Calu3 (cell line): ENCODE measurements around the gene LINGO4. TPM values are rescaled to one million over a fixed set of nuclear protein-coding genes. Genes with fewer than 3 reads are reported as not detected.

Source experiments
- Bru-seq: library from RNA; stranded (reverse); fragments of 400-500 nt; gene quantifications from one replicate; lab custom pipeline; 2021; lab: Mats Ljungman, UMichigan
- BruChase-seq, 2 experiments: library from RNA; stranded (reverse); fragments of 400-500 nt; gene quantifications; one replicate each; lab custom pipeline; 2021; lab: Mats Ljungman, UMichigan
- BruUV-seq: library from RNA; stranded (reverse); fragments of 400-500 nt; replicated peaks from 2 replicates; lab custom pipeline; 2021; lab: Mats Ljungman, UMichigan
- CTCF ChIA-PET: fragments of 300-600 bp; sonication (Branson Sonifier 250); formaldehyde crosslinking; loops from one replicate; lab custom pipeline; 2022; ENCODE audit warnings: antibody characterized with exemption; lab: Charles Lee
- DNase-seq: peaks from one replicate; pipeline ENCODE4 v3.0.0; 2022
- H3K27ac Mint-ChIP-seq: one replicate; pipeline ENCODE4 v1.8.0; 2022; ENCODE audit warnings: mixed read lengths; ENCODE audit not compliant: unreplicated experiment
- H3K27me3 Mint-ChIP-seq: one replicate; pipeline ENCODE4 v1.8.0; 2022; ENCODE audit warnings: mixed read lengths; ENCODE audit not compliant: unreplicated experiment
- H3K36me3 Mint-ChIP-seq: one replicate; pipeline ENCODE4 v1.8.0; 2022; ENCODE audit warnings: mild to moderate bottlenecking, moderate library complexity, mixed read lengths; ENCODE audit not compliant: insufficient read depth, unreplicated experiment
- H3K4me1 Mint-ChIP-seq: one replicate; pipeline ENCODE4 v1.8.0; 2022; ENCODE audit warnings: mild to moderate bottlenecking, low read depth, mixed read lengths; ENCODE audit not compliant: unreplicated experiment
- H3K4me3 Mint-ChIP-seq: one replicate; pipeline ENCODE4 v1.8.0; 2022; ENCODE audit warnings: mild to moderate bottlenecking, low read depth, moderate library complexity, mixed read lengths; ENCODE audit not compliant: unreplicated experiment
- H3K9me3 Mint-ChIP-seq: one replicate; pipeline ENCODE4 v1.8.0; 2022; ENCODE audit warnings: low read depth, mixed read lengths; ENCODE audit not compliant: unreplicated experiment
- CTCF ChIP-seq: fragments of 200-600 bp; IDR thresholded peaks from one replicate; pipeline ENCODE4 v1.8.0; 2022; ENCODE audit warnings: antibody characterized with exemption; ENCODE audit not compliant: unreplicated experiment
- intact Hi-C: fragments of 100-400 bp; cut with micrococcal nuclease; formaldehyde crosslinking; loops from one replicate; pipeline ENCODE4 v1.10.0; 2022; ENCODE audit not compliant: unreplicated experiment
- long read RNA-seq: library from polyadenylated mRNA; stranded (forward); transcript quantifications from one replicate; pipeline ENCODE4 v2.0.0, GENCODE V29; 2022
- total RNA-seq: library from RNA; stranded (reverse); gene quantifications from 2 replicates; pipeline ENCODE4 v1.2.3, GENCODE V29; 2022

The LINGO4 gene
- total RNA-seq (not detected in 2 replicates), Bru-seq, nascent RNA (not detected), BruChase-seq, experiment 1, labeled RNA remaining after a 6-hour chase (not detected), BruChase-seq, experiment 2, labeled RNA remaining after a 2-hour chase (percentile 10 among the genes with signal in this experiment)
- long read RNA-seq, result 0 reads

- BruUV-seq, result no TSS peak
- H3K36me3 Mint-ChIP-seq, result no peaks in the 10 kb centered on the region
- DNase-seq, result no peak
- H3K27me3 Mint-ChIP-seq, result peaks cover 75% of the 10 kb centered on the region
- no peak within 1 kb of the TSS for H3K4me3 Mint-ChIP-seq
- intact Hi-C loops, result no loop called here
- TF ChIP-seq CTCF, result no peak
- no peaks in the 10 kb centered on the region for H3K9me3 Mint-ChIP-seq
- CTCF ChIA-PET, result no interaction called here
- no peaks in the 10 kb centered on the region for H3K4me1 Mint-ChIP-seq
- H3K27ac Mint-ChIP-seq, result no peak within 1 kb of the TSS
Observed at GRCh38 chr1:151805066-151805820, at the start of gene LINGO4. Gene LINGO4 (minus strand): TSS chr1:151805419. CDS start chr1:151802704, 2,715 bp downstream.

GRCh38 chr1:151854658-151855057, 49.4 kb upstream of the LINGO4 start:
- CTCF ChIA-PET, result no interaction called here
- intact Hi-C loops, result no loop called here
- no peak for TF ChIP-seq CTCF
- no peaks in the 10 kb centered on the region for H3K36me3 Mint-ChIP-seq
- DNase-seq, result no peak
- no TSS peak for BruUV-seq
- peaks cover 45% of the 10 kb centered on the region for H3K27me3 Mint-ChIP-seq
- no peaks in the 10 kb centered on the region for H3K9me3 Mint-ChIP-seq
- no peaks in the 10 kb centered on the region for H3K4me1 Mint-ChIP-seq
- H3K27ac Mint-ChIP-seq, result no peak overlapping the region
- H3K4me3 Mint-ChIP-seq, result no peak overlapping the region

- intact Hi-C loops, result no loop called here
- no peaks in the 10 kb centered on the region for H3K9me3 Mint-ChIP-seq
- H3K36me3 Mint-ChIP-seq, result no peaks in the 10 kb centered on the region
- peaks cover 47% of the 10 kb centered on the region for H3K27me3 Mint-ChIP-seq
- DNase-seq, result no peak
- BruUV-seq, result no TSS peak
- H3K4me1 Mint-ChIP-seq, result no peaks in the 10 kb centered on the region
- TF ChIP-seq CTCF, result no peak
- no peak within 1 kb of the TSS for H3K4me3 Mint-ChIP-seq
- H3K27ac Mint-ChIP-seq, result no peak within 1 kb of the TSS
- CTCF ChIA-PET, result no interaction called here
Observed at GRCh38 chr1:151853411-151853943, 48.3 kb upstream of the LINGO4 start, which contains the start of gene THEM5. Gene THEM5 (minus strand): TSS chr1:151853712. CDS start chr1:151853565, 147 bp downstream.

- Mint-ChIP-seq H3K4me1 (no peaks in the 10 kb centered on the region), H3K36me3 (no peaks in the 10 kb centered on the region), H3K27ac (no peak overlapping the region), H3K4me3 (no peak overlapping the region), H3K27me3 (peaks cover 44% of the 10 kb centered on the region), H3K9me3 (no peaks in the 10 kb centered on the region)
- no peak for DNase-seq
- TF ChIP-seq CTCF, result no peak
- intact Hi-C loops, result no loop called here
- no TSS peak for BruUV-seq
- CTCF ChIA-PET, result no interaction called here
Observed at GRCh38 chr1:151852733-151853132, 47.5 kb upstream of the LINGO4 start.
